ENCODE data around the gene BORCS8.
"Not testable (repeated sequence)": the region's sequence is repeated elsewhere in the genome, so short reads cannot be mapped to it uniquely, and the experiment has no call there.

The BORCS8 gene

GRCh38 chr19:19152668-19153384 is 39.1 kb downstream of the BORCS8 start:
- in situ Hi-C loops (cut with MboI; ENCODE audit: low sequenced_read_pairs), result loop anchor here (25.0 kb wide), 1 partner anchor 334 kb away; no protein-coding TSS in a partner anchor

GRCh38 chr19:19151418-19151817 is 40.5 kb downstream of the BORCS8 start:
- in situ Hi-C loops (cut with MboI; ENCODE audit: low sequenced_read_pairs), result loop anchor here (25.0 kb wide), 1 partner anchor 336 kb away; no protein-coding TSS in a partner anchor

GRCh38 chr19:19149435-19149834 is 42.5 kb downstream of the BORCS8 start:
- in situ Hi-C loops (cut with MboI; ENCODE audit: low sequenced_read_pairs), result no loop called here

GRCh38 chr19:19148504-19148903 is 43.4 kb downstream of the BORCS8 start:
- in situ Hi-C loops (cut with MboI; ENCODE audit: low sequenced_read_pairs), result not testable (repeated sequence)

GRCh38 chr19:19147344-19147743 is 44.6 kb downstream of the BORCS8 start:
- in situ Hi-C loops (cut with MboI; ENCODE audit: low sequenced_read_pairs), result no loop called here

- in situ Hi-C loops (cut with MboI; ENCODE audit: low sequenced_read_pairs), result no loop called here
Observed at GRCh38 chr19:19146865-19147264, 45.1 kb downstream of the BORCS8 start.

- in situ Hi-C loops (cut with MboI; ENCODE audit: low sequenced_read_pairs), result no loop called here
Observed at GRCh38 chr19:19145684-19146608, 46.0 kb downstream of the BORCS8 start.

- in situ Hi-C loops (cut with MboI; ENCODE audit: low sequenced_read_pairs), result no loop called here
Observed at GRCh38 chr19:19145281-19145680, 46.7 kb downstream of the BORCS8 start.

- in situ Hi-C loops (cut with MboI; ENCODE audit: low sequenced_read_pairs), result no loop called here
Observed at GRCh38 chr19:19142347-19142746, 49.6 kb downstream of the BORCS8 start.

- in situ Hi-C loops (cut with MboI; ENCODE audit: low sequenced_read_pairs), result no loop called here
Observed at GRCh38 chr19:19140476-19140875, 51.5 kb downstream of the BORCS8 start.

- in situ Hi-C loops (cut with MboI; ENCODE audit: low sequenced_read_pairs), result no loop called here
Observed at GRCh38 chr19:19139876-19140229, 52.1 kb downstream of the BORCS8 start.

- in situ Hi-C loops (cut with MboI; ENCODE audit: low sequenced_read_pairs), result no loop called here
Observed at GRCh38 chr19:19138109-19138981, 53.6 kb downstream of the BORCS8 start, which contains the start of gene TMEM161A. Gene TMEM161A (minus strand): TSS chr19:19138478. CDS start chr19:19138428, 50 bp downstream.

- in situ Hi-C loops (cut with MboI; ENCODE audit: low sequenced_read_pairs), result no loop called here
Observed at GRCh38 chr19:19137556-19138108, 54.3 kb downstream of the BORCS8 start.

GRCh38 chr19:19135713-19136112 is 56.2 kb downstream of the BORCS8 start:
- in situ Hi-C loops (cut with MboI; ENCODE audit: low sequenced_read_pairs), result not testable (repeated sequence)

- in situ Hi-C loops (cut with MboI; ENCODE audit: low sequenced_read_pairs), result no loop called here
Observed at GRCh38 chr19:19134687-19135158, 57.2 kb downstream of the BORCS8 start.

- in situ Hi-C loops (cut with MboI; ENCODE audit: low sequenced_read_pairs), result no loop called here
Observed at GRCh38 chr19:19133985-19134384, 58.0 kb downstream of the BORCS8 start.

GRCh38 chr19:19132912-19133311 is 59.0 kb downstream of the BORCS8 start:
- in situ Hi-C loops (cut with MboI; ENCODE audit: low sequenced_read_pairs), result no loop called here

- in situ Hi-C loops (cut with MboI; ENCODE audit: low sequenced_read_pairs), result no loop called here
Observed at GRCh38 chr19:19131989-19132388, 60.0 kb downstream of the BORCS8 start.
